HG03558 (cell line): ENCODE results near the gene ASCL2.
"Not testable (repeated sequence)": the region's sequence is repeated elsewhere in the genome, so short reads cannot be mapped to it uniquely, and the experiment has no call there.

ENCODE experiments used
- ATAC-seq: cut with Tn5 transposase; IDR thresholded peaks from one replicate; pipeline ENCODE4 v1.9.1; 2021; ENCODE audit warnings: moderate number of reproducible peaks; ENCODE audit not compliant: unreplicated experiment; ENCODE audit errors: extremely low read depth

Gene ASCL2

GRCh38 chr11:2298795-2299761, 28.7 kb upstream of the ASCL2 start:
- ATAC-seq, result no peak

GRCh38 chr11:2298131-2298794, 27.9 kb upstream of the ASCL2 start:
- ATAC-seq, result no peak

GRCh38 chr11:2297623-2298030, 27.2 kb upstream of the ASCL2 start:
- no peak for ATAC-seq

- no peak for ATAC-seq
Observed at GRCh38 chr11:2296913-2297622, 26.7 kb upstream of the ASCL2 start.

- ATAC-seq, result no peak
Observed at GRCh38 chr11:2295971-2296912, 25.9 kb upstream of the ASCL2 start.

GRCh38 chr11:2294926-2295290, 24.5 kb upstream of the ASCL2 start:
- no peak for ATAC-seq

- ATAC-seq, result no peak
Observed at GRCh38 chr11:2293984-2294925, 23.9 kb upstream of the ASCL2 start.

GRCh38 chr11:2293531-2293971, 23.2 kb upstream of the ASCL2 start:
- no peak for ATAC-seq

- no peak for ATAC-seq
Observed at GRCh38 chr11:2290351-2290841, 20.0 kb upstream of the ASCL2 start.

- no peak for ATAC-seq
Observed at GRCh38 chr11:2289859-2290258, 19.5 kb upstream of the ASCL2 start.

GRCh38 chr11:2289350-2289749, 19.0 kb upstream of the ASCL2 start:
- ATAC-seq, result no peak

- ATAC-seq, result no peak
Observed at GRCh38 chr11:2287091-2287490, 16.7 kb upstream of the ASCL2 start.

- not testable (repeated sequence) for ATAC-seq
Observed at GRCh38 chr11:2286350-2286749, 16.0 kb upstream of the ASCL2 start.

- ATAC-seq, result no peak
Observed at GRCh38 chr11:2280208-2280607, 9.8 kb upstream of the ASCL2 start.

- no peak for ATAC-seq
Observed at GRCh38 chr11:2277933-2278523, 7.6 kb upstream of the ASCL2 start.

- ATAC-seq, result no peak
Observed at GRCh38 chr11:2277008-2277346, 6.6 kb upstream of the ASCL2 start.

- no peak for ATAC-seq
Observed at GRCh38 chr11:2276280-2277007, 6.1 kb upstream of the ASCL2 start.
